ENCODE measurements around the gene MECP2. TPM values are rescaled to one million over a fixed set of nuclear protein-coding genes. Genes with fewer than 3 reads are reported as not detected.
A peak's percentile ranks its signal among the peaks of the same experiment; 100 is the strongest.

Gene MECP2
- total RNA-seq, 3 donors from 2014 or later, result 56.3 to 58.3 (median 57.8) TPM

GRCh38 chrX:154061801-154062200, 35.7 kb downstream of the MECP2 start:
- H3K9me3 ChIP-seq, result no peaks in the 10 kb centered on the region
- no peaks in the 10 kb centered on the region for H3K36me3 ChIP-seq
- H3K27ac ChIP-seq, result no peak overlapping the region
- TF ChIP-seq POLR2A (IDR thresholded peaks at IDR 0.05), result no peak
- TF ChIP-seq POLR2AphosphoS5 (IDR thresholded peaks at IDR 0.05), result no peak
- no peak for TF ChIP-seq CTCF (IDR thresholded peaks at IDR 0.05)
- intact Hi-C loops (cut with DNase I; ENCODE audit: low total_unique reads), result no loop called here
- H3K4me1 ChIP-seq, result peaks cover 0 to 17% of the 10 kb centered on the region in 2 donors
- H3K4me3 ChIP-seq, result no peak overlapping the region
- DNase-seq (ENCODE audit: low spot score in 2 of 2), result no peak
- peaks cover 0 to 34% of the 10 kb centered on the region in 2 donors for H3K27me3 ChIP-seq

- no peak for TF ChIP-seq CTCF (IDR thresholded peaks at IDR 0.05)
- no peak for TF ChIP-seq POLR2AphosphoS5 (IDR thresholded peaks at IDR 0.05)
- TF ChIP-seq POLR2A (IDR thresholded peaks at IDR 0.05), result no peak
- no peaks in the 10 kb centered on the region for H3K36me3 ChIP-seq
- no peaks in the 10 kb centered on the region for H3K9me3 ChIP-seq
- no peak for DNase-seq (ENCODE audit: low spot score in 2 of 2)
- peak overlapping the region in 1 of 2 donors; percentile 35 for H3K27ac ChIP-seq
- H3K4me3 ChIP-seq, result no peak overlapping the region
- peaks cover 0 to 17% of the 10 kb centered on the region in 2 donors for H3K4me1 ChIP-seq
- intact Hi-C loops (cut with DNase I; ENCODE audit: low total_unique reads), result no loop called here
- H3K27me3 ChIP-seq, result peaks cover 0 to 34% of the 10 kb centered on the region in 2 donors
These were observed 37.7 kb downstream of the MECP2 start for GRCh38 chrX:154059729-154060245.

GRCh38 chrX:154059231-154059630, 38.3 kb downstream of the MECP2 start:
- Histone ChIP-seq H3K9me3 (no peaks in the 10 kb centered on the region), H3K27me3 (peaks cover 0 to 34% of the 10 kb centered on the region in 2 donors), H3K4me1 (peaks cover 0 to 11% of the 10 kb centered on the region in 2 donors), H3K36me3 (no peaks in the 10 kb centered on the region), H3K4me3 (no peak overlapping the region), H3K27ac (peak overlapping the region in 1 of 2 donors; percentile 35)
- DNase-seq (ENCODE audit: low spot score in 2 of 2), result no peak
- no peak for TF ChIP-seq POLR2AphosphoS5 (IDR thresholded peaks at IDR 0.05)
- TF ChIP-seq CTCF (IDR thresholded peaks at IDR 0.05), result no peak
- intact Hi-C loops (cut with DNase I; ENCODE audit: low total_unique reads), result no loop called here

- intact Hi-C loops (cut with DNase I; ENCODE audit: low total_unique reads), result no loop called here
- no peaks in the 10 kb centered on the region for H3K36me3 ChIP-seq
- TF ChIP-seq POLR2A (IDR thresholded peaks at IDR 0.05) (no peak), POLR2AphosphoS5 (IDR thresholded peaks at IDR 0.05) (no peak), CTCF (IDR thresholded peaks at IDR 0.05) (no peak)
- H3K4me3 ChIP-seq, result no peak overlapping the region
- peaks cover 0 to 10% of the 10 kb centered on the region in 2 donors for H3K4me1 ChIP-seq
- no peaks in the 10 kb centered on the region for H3K9me3 ChIP-seq
- peak overlapping the region in 1 of 2 donors; percentile 20 for H3K27ac ChIP-seq
- DNase-seq (ENCODE audit: low spot score in 2 of 2), result no peak
- H3K27me3 ChIP-seq, result peaks cover 0 to 34% of the 10 kb centered on the region in 2 donors
These were observed 39.1 kb downstream of the MECP2 start for GRCh38 chrX:154058214-154058997.

GRCh38 chrX:154057791-154058190, 39.7 kb downstream of the MECP2 start:
- no peaks in the 10 kb centered on the region for H3K36me3 ChIP-seq
- intact Hi-C loops (cut with DNase I; ENCODE audit: low total_unique reads), result no loop called here
- no peak overlapping the region for H3K4me3 ChIP-seq
- peaks cover 0 to 10% of the 10 kb centered on the region in 2 donors for H3K4me1 ChIP-seq
- peaks cover 0 to 39% of the 10 kb centered on the region in 2 donors for H3K27me3 ChIP-seq
- H3K27ac ChIP-seq, result peak overlapping the region in 1 of 2 donors; percentile 20
- no peak for TF ChIP-seq POLR2AphosphoS5 (IDR thresholded peaks at IDR 0.05)
- no peak for TF ChIP-seq CTCF (IDR thresholded peaks at IDR 0.05)
- TF ChIP-seq POLR2A (IDR thresholded peaks at IDR 0.05), result no peak
- no peak for DNase-seq (ENCODE audit: low spot score in 2 of 2)
- no peaks in the 10 kb centered on the region for H3K9me3 ChIP-seq

All from breast epithelium (tissue), 4 donors.